ENCODE measurements around the gene SPATA16.

Gene SPATA16

GRCh38 chr3:172908771-172909270 is 232.2 kb downstream of the SPATA16 start:
- ChIA-PET CTCF (no interaction called here), POLR2A (no interaction called here)
- no peak for DNase-seq (ENCODE audit: extremely low spot score)
- TF ChIP-seq BHLHE40 (IDR thresholded peaks at IDR 0.05; ENCODE audit: borderline replicate concordance) (no peak), FOXM1 (IDR thresholded peaks at IDR 0.05; ENCODE audit: borderline replicate concordance) (no peak)
- TF ChIP-seq, protein P1, sequence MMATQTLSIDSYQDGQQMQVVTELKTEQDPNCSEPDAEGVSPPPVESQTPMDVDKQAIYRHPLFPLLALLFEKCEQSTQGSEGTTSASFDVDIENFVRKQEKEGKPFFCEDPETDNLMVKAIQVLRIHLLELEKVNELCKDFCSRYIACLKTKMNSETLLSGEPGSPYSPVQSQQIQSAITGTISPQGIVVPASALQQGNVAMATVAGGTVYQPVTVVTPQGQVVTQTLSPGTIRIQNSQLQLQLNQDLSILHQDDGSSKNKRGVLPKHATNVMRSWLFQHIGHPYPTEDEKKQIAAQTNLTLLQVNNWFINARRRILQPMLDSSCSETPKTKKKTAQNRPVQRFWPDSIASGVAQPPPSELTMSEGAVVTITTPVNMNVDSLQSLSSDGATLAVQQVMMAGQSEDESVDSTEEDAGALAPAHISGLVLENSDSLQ (IDR thresholded peaks at IDR 0.05), result no peak

- TF ChIP-seq HDGF (IDR thresholded peaks at IDR 0.05; ENCODE audit: borderline replicate concordance) (no peak), SUZ12 (IDR thresholded peaks at IDR 0.05) (no peak), SP1 (IDR thresholded peaks at IDR 0.05) (no peak), FOXM1 (IDR thresholded peaks at IDR 0.05; ENCODE audit: borderline replicate concordance) (no peak), ZNF384 (IDR thresholded peaks at IDR 0.05) (no peak), TARDBP (IDR thresholded peaks at IDR 0.05) (no peak), FOXK2 (IDR thresholded peaks at IDR 0.05) (no peak), CTBP1 (IDR thresholded peaks at IDR 0.05; ENCODE audit: borderline replicate concordance) (no peak), FOXA1 (IDR thresholded peaks at IDR 0.05) (no peak), ARNT (IDR thresholded peaks at IDR 0.05) (no peak), LEF1 (IDR thresholded peaks at IDR 0.05; ENCODE audit: borderline replicate concordance) (no peak), NFRKB (IDR thresholded peaks at IDR 0.05) (no peak), L3MBTL2 (conservative IDR thresholded peaks at IDR 0.05) (no peak)
- no peak for DNase-seq (ENCODE audit: extremely low spot score)
- ChIA-PET CTCF (no interaction called here), POLR2A (no interaction called here)
Observed at GRCh38 chr3:172905451-172905850, 235.6 kb downstream of the SPATA16 start.

- POLR2A ChIA-PET, result no interaction called here
- no peak for TF ChIP-seq SUZ12 (IDR thresholded peaks at IDR 0.05)
- CTCF ChIA-PET, result no interaction called here
- no peak for DNase-seq (ENCODE audit: extremely low spot score)
Observed at GRCh38 chr3:172904711-172905373, 236.2 kb downstream of the SPATA16 start.

DNA sequence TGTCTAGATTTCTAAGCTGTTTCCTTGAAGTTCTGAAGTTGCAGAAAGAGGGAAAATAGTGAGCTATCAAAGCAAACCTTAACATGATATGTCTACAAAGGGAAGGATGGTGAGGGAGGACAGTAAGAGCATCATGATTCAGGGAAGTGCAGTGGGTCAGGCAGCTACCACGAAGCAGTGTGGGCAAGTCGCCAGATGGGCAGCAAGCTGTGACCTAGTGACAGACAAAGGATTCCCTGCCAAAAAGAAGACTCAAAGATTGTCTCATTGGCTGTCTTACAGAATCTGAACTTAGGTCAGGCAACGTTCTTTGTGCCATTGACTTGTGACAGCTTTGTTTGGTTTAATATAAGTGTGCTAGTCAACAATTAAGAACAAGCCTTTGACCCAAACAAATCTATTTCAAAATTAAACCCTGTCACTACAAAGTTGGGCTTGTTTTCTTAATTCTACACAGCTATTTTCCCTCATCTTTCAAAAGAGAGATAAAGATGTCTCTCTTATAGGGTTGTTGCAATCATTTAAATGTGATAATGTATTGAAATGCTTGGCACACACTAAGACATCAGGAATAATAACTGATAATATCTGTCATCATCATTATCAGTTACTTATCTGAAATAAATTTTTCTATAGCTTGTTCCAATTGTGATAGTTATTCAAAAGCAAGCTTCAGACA is 237.3 kb downstream of the SPATA16 start:
- TF ChIP-seq NFRKB (IDR thresholded peaks at IDR 0.05), result no peak
- no peak for TF ChIP-seq FOXA1 (IDR thresholded peaks at IDR 0.05)
- TF ChIP-seq FOXK2 (IDR thresholded peaks at IDR 0.05), result no peak
- TF ChIP-seq, protein P1 (IDR thresholded peaks at IDR 0.05), result no peak
- TF ChIP-seq L3MBTL2 (conservative IDR thresholded peaks at IDR 0.05), result no peak
- no peak for TF ChIP-seq ELF4 (IDR thresholded peaks at IDR 0.05)
- TF ChIP-seq ARNT (IDR thresholded peaks at IDR 0.05), result no peak
- no peak for TF ChIP-seq HDGF (IDR thresholded peaks at IDR 0.05; ENCODE audit: borderline replicate concordance)
- no peak for TF ChIP-seq BHLHE40 (IDR thresholded peaks at IDR 0.05; ENCODE audit: borderline replicate concordance)
- no peak for TF ChIP-seq CTBP1 (IDR thresholded peaks at IDR 0.05; ENCODE audit: borderline replicate concordance)
- no peak for TF ChIP-seq LEF1 (IDR thresholded peaks at IDR 0.05; ENCODE audit: borderline replicate concordance)
- no peak for TF ChIP-seq ZNF384 (IDR thresholded peaks at IDR 0.05)
- TF ChIP-seq SUZ12 (IDR thresholded peaks at IDR 0.05), result no peak
- no peak for TF ChIP-seq TARDBP (IDR thresholded peaks at IDR 0.05)
- no peak for TF ChIP-seq FOXM1 (IDR thresholded peaks at IDR 0.05; ENCODE audit: borderline replicate concordance)
- TF ChIP-seq SP1 (IDR thresholded peaks at IDR 0.05), result no peak
- DNase-seq (ENCODE audit: extremely low spot score), result no peak
- ChIA-PET POLR2A (no interaction called here), CTCF (no interaction called here)

- TF ChIP-seq FOXA1 (IDR thresholded peaks at IDR 0.05) (no peak), HDGF (IDR thresholded peaks at IDR 0.05; ENCODE audit: borderline replicate concordance) (no peak), BHLHE40 (IDR thresholded peaks at IDR 0.05; ENCODE audit: borderline replicate concordance) (no peak), L3MBTL2 (conservative IDR thresholded peaks at IDR 0.05) (no peak), LEF1 (IDR thresholded peaks at IDR 0.05; ENCODE audit: borderline replicate concordance) (no peak), SP1 (IDR thresholded peaks at IDR 0.05) (no peak), ARNT (IDR thresholded peaks at IDR 0.05) (no peak), FOXM1 (IDR thresholded peaks at IDR 0.05; ENCODE audit: borderline replicate concordance) (no peak), TARDBP (IDR thresholded peaks at IDR 0.05) (no peak)
- TF ChIP-seq, protein P1 (IDR thresholded peaks at IDR 0.05), result no peak
- ChIA-PET POLR2A (no interaction called here), CTCF (no interaction called here)
- no peak for DNase-seq (ENCODE audit: extremely low spot score)
Observed at GRCh38 chr3:172892158-172892557, 248.9 kb downstream of the SPATA16 start.

- DNase-seq (ENCODE audit: extremely low spot score), result no peak
- CTCF ChIA-PET, result no interaction called here
- POLR2A ChIA-PET, result no interaction called here
- no peak for TF ChIP-seq BHLHE40 (IDR thresholded peaks at IDR 0.05; ENCODE audit: borderline replicate concordance)
- TF ChIP-seq TARDBP (IDR thresholded peaks at IDR 0.05), result no peak
- no peak for TF ChIP-seq CTBP1 (IDR thresholded peaks at IDR 0.05; ENCODE audit: borderline replicate concordance)
Observed at GRCh38 chr3:172885704-172886103, 255.3 kb downstream of the SPATA16 start.
